ENCODE measurements around the gene EXOC3. TPM values are rescaled to one million over a fixed set of nuclear protein-coding genes. Genes with fewer than 3 reads are reported as not detected.

Gene EXOC3
- total RNA-seq, 4 donors from 2014 or later, result 49.5 to 87.5 (median 59.0) TPM

DNA sequence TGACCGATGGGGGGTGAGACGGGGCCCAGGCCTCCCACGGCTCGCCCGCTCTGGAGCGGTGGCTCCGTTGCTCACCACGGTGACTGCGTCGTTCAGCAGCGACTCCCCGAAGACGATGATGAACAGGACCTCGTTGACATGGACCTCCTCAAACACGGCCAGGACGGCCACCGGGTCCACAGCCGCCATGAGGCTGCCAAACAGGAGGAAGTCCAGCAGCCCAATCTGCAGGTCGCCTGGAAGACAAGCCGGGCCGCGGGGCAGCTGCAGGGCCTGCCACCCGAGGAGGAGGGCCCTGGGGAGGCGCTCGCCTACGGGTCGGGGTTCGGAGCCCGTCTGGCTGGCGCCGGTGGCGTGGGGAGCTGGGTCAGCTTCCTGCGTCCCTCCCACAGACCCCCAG lies 45.3 kb downstream of the EXOC3 start:
- WGBS, 2 donors, result 90 to 94% methylated on average over 32 to 33 of the region's 33 CpGs

DNA sequence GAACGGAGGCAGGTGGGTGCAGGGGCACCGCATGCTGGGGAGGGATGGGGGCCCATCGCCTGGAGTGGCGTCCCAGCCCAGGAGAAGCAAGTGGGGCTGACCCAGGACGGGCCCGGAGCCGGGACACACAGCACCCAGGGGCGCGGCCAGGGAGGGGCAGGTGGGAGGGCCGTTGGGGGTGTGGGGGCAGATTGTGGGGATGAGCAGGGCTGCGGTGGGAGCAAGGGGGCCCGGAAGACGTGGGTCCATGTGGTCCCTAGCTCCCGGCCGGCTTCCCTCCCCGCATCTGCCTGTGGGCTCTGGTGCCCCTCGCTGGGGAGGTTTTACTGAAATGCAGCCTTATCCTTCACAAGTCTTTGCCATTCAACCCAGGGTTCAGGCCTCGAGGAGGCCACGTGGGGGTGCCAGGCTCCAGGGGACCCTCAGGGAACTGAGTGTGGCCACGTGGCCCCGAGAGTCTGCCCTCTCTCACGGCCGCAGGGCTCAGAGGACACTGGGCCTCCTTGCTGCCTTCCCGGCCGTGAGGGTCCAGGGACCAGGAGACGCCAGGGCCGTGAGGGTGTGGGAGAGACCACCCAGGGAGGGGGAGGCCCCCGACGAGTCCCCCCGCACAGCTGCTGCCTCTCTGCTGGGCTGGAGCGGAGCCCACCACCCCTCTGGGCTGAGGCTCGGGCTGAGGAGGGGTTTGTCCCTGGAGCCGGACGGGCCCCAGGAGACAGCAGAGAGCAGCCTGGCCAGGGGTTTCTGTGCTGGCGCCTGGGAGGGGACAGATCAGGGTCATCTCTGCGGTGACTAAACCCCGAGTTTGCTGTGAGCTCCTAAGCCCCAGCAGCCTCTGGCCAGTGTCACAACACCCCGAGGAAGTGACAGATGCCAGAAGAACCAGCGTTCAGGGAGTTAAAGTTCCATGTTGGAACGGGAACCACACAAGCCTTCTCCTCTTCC lies 46.0 kb downstream of the EXOC3 start:
- no peak for DNase-seq (ENCODE audit: low spot score in 2 of 2)
- no peak for TF ChIP-seq POLR2A (IDR thresholded peaks at IDR 0.05)
- TF ChIP-seq, protein P1, sequence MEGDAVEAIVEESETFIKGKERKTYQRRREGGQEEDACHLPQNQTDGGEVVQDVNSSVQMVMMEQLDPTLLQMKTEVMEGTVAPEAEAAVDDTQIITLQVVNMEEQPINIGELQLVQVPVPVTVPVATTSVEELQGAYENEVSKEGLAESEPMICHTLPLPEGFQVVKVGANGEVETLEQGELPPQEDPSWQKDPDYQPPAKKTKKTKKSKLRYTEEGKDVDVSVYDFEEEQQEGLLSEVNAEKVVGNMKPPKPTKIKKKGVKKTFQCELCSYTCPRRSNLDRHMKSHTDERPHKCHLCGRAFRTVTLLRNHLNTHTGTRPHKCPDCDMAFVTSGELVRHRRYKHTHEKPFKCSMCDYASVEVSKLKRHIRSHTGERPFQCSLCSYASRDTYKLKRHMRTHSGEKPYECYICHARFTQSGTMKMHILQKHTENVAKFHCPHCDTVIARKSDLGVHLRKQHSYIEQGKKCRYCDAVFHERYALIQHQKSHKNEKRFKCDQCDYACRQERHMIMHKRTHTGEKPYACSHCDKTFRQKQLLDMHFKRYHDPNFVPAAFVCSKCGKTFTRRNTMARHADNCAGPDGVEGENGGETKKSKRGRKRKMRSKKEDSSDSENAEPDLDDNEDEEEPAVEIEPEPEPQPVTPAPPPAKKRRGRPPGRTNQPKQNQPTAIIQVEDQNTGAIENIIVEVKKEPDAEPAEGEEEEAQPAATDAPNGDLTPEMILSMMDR (IDR thresholded peaks at IDR 0.05), result no peak
- intact Hi-C loops (cut with DNase I; ENCODE audit: low total_unique reads), result no loop called here
- no peak overlapping the region for H3K4me3 ChIP-seq (ENCODE audit: low read depth, poor library complexity, severe bottlenecking)
- 67 to 72% methylated on average over 30 to 38 of the region's 40 CpGs for WGBS, 2 donors

More for the DNA sequence above, 45.3 kb downstream of the EXOC3 start:
- intact Hi-C loops (cut with DNase I; ENCODE audit: low total_unique reads), result no loop called here
- H3K4me3 ChIP-seq (ENCODE audit: low read depth, poor library complexity, severe bottlenecking), result no peak overlapping the region
- TF ChIP-seq, protein P1 (IDR thresholded peaks at IDR 0.05), result no peak
- no peak for TF ChIP-seq POLR2A (IDR thresholded peaks at IDR 0.05)
- no peak for DNase-seq (ENCODE audit: low spot score in 2 of 2)

DNA sequence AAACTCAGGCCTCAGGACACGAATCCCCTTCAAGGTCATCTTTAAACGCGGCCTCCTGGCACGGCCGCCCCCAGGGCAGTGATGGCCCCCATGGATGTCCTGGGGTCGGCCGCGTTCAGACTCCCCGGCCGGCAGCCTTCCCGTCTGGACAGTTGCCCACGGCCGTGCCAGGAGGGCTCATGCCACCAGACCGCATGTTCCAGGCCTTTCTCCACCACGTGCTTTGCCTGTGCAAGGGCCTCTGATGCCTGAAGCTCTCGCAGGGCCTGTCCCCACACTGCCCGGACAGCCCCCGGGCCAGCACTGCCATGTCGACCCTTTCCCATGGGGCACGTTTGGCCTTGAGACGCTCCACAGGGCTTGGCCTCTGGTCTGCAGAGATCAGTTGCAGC lies 46.7 kb downstream of the EXOC3 start:
- no peak for DNase-seq (ENCODE audit: low spot score in 2 of 2)
- H3K4me3 ChIP-seq (ENCODE audit: low read depth, poor library complexity, severe bottlenecking), result no peak overlapping the region
- intact Hi-C loops (cut with DNase I; ENCODE audit: low total_unique reads), result no loop called here
- 62 to 65% methylated on average over 21 of the region's 21 CpGs for WGBS, 2 donors
- TF ChIP-seq POLR2A (IDR thresholded peaks at IDR 0.05), result no peak
- TF ChIP-seq, protein P1 (IDR thresholded peaks at IDR 0.05), result no peak

DNA sequence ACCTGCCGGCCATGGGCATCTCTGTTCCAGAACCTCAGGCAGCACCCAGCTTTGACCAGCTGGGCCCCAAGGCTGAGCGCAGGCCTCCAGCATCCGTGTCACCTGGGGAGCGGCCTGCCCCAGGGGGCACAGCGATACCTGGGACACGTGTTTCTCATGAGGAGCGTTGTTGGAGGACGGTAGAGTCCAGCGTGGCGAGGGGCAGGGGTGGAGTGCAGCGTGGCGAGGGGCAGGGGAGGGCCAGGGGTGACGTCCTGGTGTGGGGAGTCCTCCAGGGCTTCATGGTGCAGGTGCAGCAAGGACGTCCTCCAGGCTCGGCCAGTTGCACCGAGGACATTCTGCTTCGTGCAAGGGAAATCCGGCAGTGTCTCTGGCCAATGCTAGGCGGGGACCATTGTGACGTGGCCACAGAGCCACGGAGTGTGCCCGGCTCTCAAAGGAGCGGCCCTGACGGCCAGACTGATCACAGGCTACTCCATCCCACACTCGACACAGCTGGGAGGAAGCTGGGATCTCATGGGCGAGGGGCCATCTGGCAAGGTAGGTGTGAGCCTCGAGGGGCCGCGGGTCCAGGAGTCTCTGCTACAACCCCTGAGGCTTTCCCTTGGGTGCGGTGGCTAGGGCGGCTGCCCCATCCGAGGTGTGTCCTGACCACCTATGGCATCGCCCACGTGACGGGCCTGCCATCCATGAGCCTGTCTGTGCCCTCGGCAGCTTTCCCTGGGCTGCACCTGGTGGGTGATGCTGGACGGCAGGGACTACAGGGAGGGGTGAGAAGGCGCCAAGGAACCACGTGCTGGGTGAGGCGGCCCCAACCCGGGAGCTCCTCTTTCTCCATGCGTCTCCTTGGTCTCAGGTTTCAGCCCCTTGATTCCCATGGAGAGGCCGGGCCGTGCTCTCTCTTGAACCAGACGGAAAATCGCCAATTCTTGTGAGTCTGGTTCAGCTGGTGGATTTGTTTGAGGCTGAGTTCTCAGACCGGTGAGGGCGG lies 47.4 kb downstream of the EXOC3 start:
- H3K4me3 ChIP-seq (ENCODE audit: low read depth, poor library complexity, severe bottlenecking), result no peak overlapping the region
- 80% methylated on average over 41 to 43 of the region's 48 CpGs for WGBS, 2 donors
- DNase-seq (ENCODE audit: low spot score in 2 of 2), result no peak
- TF ChIP-seq POLR2A (IDR thresholded peaks at IDR 0.05), result no peak
- TF ChIP-seq, protein P1 (IDR thresholded peaks at IDR 0.05), result no peak
- intact Hi-C loops (cut with DNase I; ENCODE audit: low total_unique reads), result no loop called here

DNA sequence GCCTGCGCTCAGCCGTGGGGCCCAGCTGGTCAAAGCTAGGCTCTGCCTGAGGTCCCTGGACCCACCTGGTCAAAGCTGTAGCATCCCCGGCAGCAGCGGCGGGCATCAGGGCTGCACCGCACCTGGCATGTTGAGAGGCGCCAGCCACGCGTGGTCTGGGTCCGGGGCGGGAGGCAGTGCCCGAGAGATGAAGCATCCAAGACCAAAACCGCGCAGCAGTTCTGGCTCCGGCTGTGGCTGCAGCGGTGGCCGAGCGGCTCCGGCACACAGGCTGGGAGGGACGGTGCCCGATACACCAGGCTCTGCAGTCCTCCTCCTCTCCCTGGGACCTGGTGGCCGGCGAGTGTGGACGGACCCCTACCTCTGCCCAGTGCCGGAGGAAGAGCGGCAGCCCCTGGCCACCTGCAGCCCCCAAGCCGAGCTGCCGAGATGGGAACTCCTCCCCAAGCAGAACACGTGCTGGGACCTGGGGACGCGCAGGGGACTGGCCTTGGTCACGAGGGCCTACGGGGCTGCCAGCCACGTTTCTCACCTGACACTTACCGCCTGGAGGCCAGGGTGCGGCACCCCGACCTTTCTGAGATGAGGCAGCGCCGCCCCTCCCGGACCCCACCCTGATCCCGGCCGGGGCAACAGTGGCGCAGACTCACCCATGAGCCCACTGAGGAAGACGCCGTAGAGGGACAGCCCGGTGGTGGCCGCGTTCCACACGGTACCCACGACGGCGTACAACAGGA lies 48.3 kb downstream of the EXOC3 start:
- no peak for DNase-seq (ENCODE audit: low spot score in 2 of 2)
- H3K4me3 ChIP-seq (ENCODE audit: low read depth, poor library complexity, severe bottlenecking), result no peak overlapping the region
- TF ChIP-seq POLR2A (IDR thresholded peaks at IDR 0.05), result no peak
- TF ChIP-seq, protein P1 (IDR thresholded peaks at IDR 0.05), result no peak
- 77 to 89% methylated on average over 33 to 48 of the region's 52 CpGs for WGBS, 2 donors
- intact Hi-C loops (cut with DNase I; ENCODE audit: low total_unique reads), result no loop called here
